Natural killer cell treated with Interleukin-12 subunit alpha and Interleukin-12 subunit beta and Interleukin-15 and Interleukin-18, amount 100 ng/mL, for 72 hours (primary cell): ENCODE data around the gene BCAS3. TPM values are rescaled to one million over a fixed set of nuclear protein-coding genes. Genes with fewer than 3 reads are reported as not detected.
"Not testable (repeated sequence)": the region's sequence is repeated elsewhere in the genome, so short reads cannot be mapped to it uniquely, and the experiment has no call there.

ENCODE experiments used
- ATAC-seq, 2 donors: fragments of 150-1000 bp; cut with Tn5 transposase in 1 of 2; sonication (Bioruptor Pico), chemical (Tn5 transposase) in 1 of 2; 2 replicates each; pipeline ENCODE4 v1.10.0; 2021
- DNase-seq: peaks from one replicate; pipeline ENCODE4 v3.0.0; 2022; ENCODE audit warnings: low spot score
- H3K27ac Mint-ChIP-seq, 2 donors: 1 replicate in 1 of 2; 2 replicates in 1 of 2; pipeline ENCODE4 v1.8.0; 2022; ENCODE audit warnings: mixed read lengths in 2 of 2, mild to moderate bottlenecking in 1 of 2, moderate library complexity in 1 of 2
- H3K27me3 Mint-ChIP-seq, 2 donors: 1 replicate in 1 of 2; 2 replicates in 1 of 2; pipeline ENCODE4 v1.8.0; 2022; ENCODE audit warnings: mixed read lengths in 2 of 2
- H3K36me3 Mint-ChIP-seq: one replicate; pipeline ENCODE4 v1.8.0; 2022; ENCODE audit warnings: mixed read lengths
- H3K4me1 Mint-ChIP-seq, 2 donors: 1 replicate in 1 of 2; 2 replicates in 1 of 2; pipeline ENCODE4 v1.8.0; 2022; ENCODE audit warnings: low read depth in 2 of 2, mixed read lengths in 2 of 2, mild to moderate bottlenecking in 1 of 2
- H3K4me3 Mint-ChIP-seq: one replicate; pipeline ENCODE4 v1.8.0; 2022; ENCODE audit warnings: mixed read lengths
- H3K9me3 Mint-ChIP-seq: 2 replicates; pipeline ENCODE4 v1.8.0; 2022; ENCODE audit warnings: mixed read lengths
- total RNA-seq, 2 donors: library from RNA; stranded (reverse); gene quantifications; one replicate each; pipeline ENCODE4 v1.2.3, GENCODE V29; 2022

BCAS3 gene
- total RNA-seq, 2 donors from 2014 or later = 19.5 to 26.4 TPM

- Mint-ChIP-seq H3K27me3 (no peaks in the 10 kb centered on the region), H3K9me3 (no peaks in the 10 kb centered on the region), H3K27ac (no peak overlapping the region), H3K4me1 (no peaks in the 10 kb centered on the region), H3K4me3 (no peak overlapping the region), H3K36me3 (no peaks in the 10 kb centered on the region)
- ATAC-seq (no peak), DNase-seq (no peak)
Measured at GRCh38 chr17:61011251-61011650, 333.6 kb downstream of the BCAS3 start.

- no peak overlapping the region for H3K27ac Mint-ChIP-seq
- H3K4me1 Mint-ChIP-seq = no peaks in the 10 kb centered on the region
- no peak for DNase-seq
- no peaks in the 10 kb centered on the region for H3K9me3 Mint-ChIP-seq
- H3K4me3 Mint-ChIP-seq = no peak overlapping the region
- no peaks in the 10 kb centered on the region for H3K27me3 Mint-ChIP-seq
- no peaks in the 10 kb centered on the region for H3K36me3 Mint-ChIP-seq
- no peak for ATAC-seq
Measured at GRCh38 chr17:61015966-61016365, 338.3 kb downstream of the BCAS3 start.

- DNase-seq = no peak
- Mint-ChIP-seq H3K4me3 (no peak overlapping the region), H3K4me1 (no peaks in the 10 kb centered on the region), H3K9me3 (no peaks in the 10 kb centered on the region), H3K27me3 (no peaks in the 10 kb centered on the region), H3K27ac (no peak overlapping the region), H3K36me3 (no peaks in the 10 kb centered on the region)
- no peak for ATAC-seq
Measured at GRCh38 chr17:61017317-61018006, 339.8 kb downstream of the BCAS3 start.

GRCh38 chr17:61018938-61019337 is 341.3 kb downstream of the BCAS3 start:
- no peaks in the 10 kb centered on the region for H3K9me3 Mint-ChIP-seq
- no peak overlapping the region for H3K4me3 Mint-ChIP-seq
- H3K36me3 Mint-ChIP-seq = no peaks in the 10 kb centered on the region
- DNase-seq (no peak), ATAC-seq (no peak)
- H3K27ac Mint-ChIP-seq = no peak overlapping the region
- H3K4me1 Mint-ChIP-seq = no peaks in the 10 kb centered on the region
- no peaks in the 10 kb centered on the region for H3K27me3 Mint-ChIP-seq

- H3K27me3 Mint-ChIP-seq = no peaks in the 10 kb centered on the region
- H3K27ac Mint-ChIP-seq = no peak overlapping the region
- H3K36me3 Mint-ChIP-seq = no peaks in the 10 kb centered on the region
- H3K4me1 Mint-ChIP-seq = no peaks in the 10 kb centered on the region
- DNase-seq = no peak
- H3K9me3 Mint-ChIP-seq = no peaks in the 10 kb centered on the region
- H3K4me3 Mint-ChIP-seq = no peak overlapping the region
- no peak for ATAC-seq
Measured at GRCh38 chr17:61023996-61024395, 346.3 kb downstream of the BCAS3 start.

GRCh38 chr17:61026818-61027217 is 349.2 kb downstream of the BCAS3 start:
- Mint-ChIP-seq H3K4me1 (no peaks in the 10 kb centered on the region), H3K9me3 (no peaks in the 10 kb centered on the region), H3K36me3 (no peaks in the 10 kb centered on the region), H3K27ac (no peak overlapping the region), H3K4me3 (no peak overlapping the region), H3K27me3 (no peaks in the 10 kb centered on the region)
- DNase-seq = no peak
- ATAC-seq = no peak

- Mint-ChIP-seq H3K36me3 (no peaks in the 10 kb centered on the region), H3K4me3 (no peak overlapping the region), H3K27me3 (no peaks in the 10 kb centered on the region), H3K27ac (no peak overlapping the region), H3K4me1 (no peaks in the 10 kb centered on the region), H3K9me3 (no peaks in the 10 kb centered on the region)
- ATAC-seq = no peak
- DNase-seq = no peak
Measured at GRCh38 chr17:61029181-61029580, 351.5 kb downstream of the BCAS3 start.

GRCh38 chr17:61040666-61041065 is 363.0 kb downstream of the BCAS3 start:
- DNase-seq = no peak
- Mint-ChIP-seq H3K4me3 (no peak overlapping the region), H3K27ac (no peak overlapping the region), H3K9me3 (no peaks in the 10 kb centered on the region), H3K4me1 (no peaks in the 10 kb centered on the region), H3K27me3 (no peaks in the 10 kb centered on the region), H3K36me3 (peaks cover 9% of the 10 kb centered on the region)
- ATAC-seq = no peak

- not testable (repeated sequence) for H3K9me3 Mint-ChIP-seq, H3K27me3 Mint-ChIP-seq, H3K4me1 Mint-ChIP-seq, H3K36me3 Mint-ChIP-seq, DNase-seq, H3K27ac Mint-ChIP-seq, ATAC-seq, H3K4me3 Mint-ChIP-seq
Measured at GRCh38 chr17:61042348-61042747, 364.7 kb downstream of the BCAS3 start.

GRCh38 chr17:61047515-61047914 is 369.9 kb downstream of the BCAS3 start:
- H3K4me1 Mint-ChIP-seq = peaks cover 11 to 12% of the 10 kb centered on the region in 2 donors
- H3K36me3 Mint-ChIP-seq = no peaks in the 10 kb centered on the region
- no peak overlapping the region for H3K27ac Mint-ChIP-seq
- no peak overlapping the region for H3K4me3 Mint-ChIP-seq
- no peaks in the 10 kb centered on the region for H3K9me3 Mint-ChIP-seq
- H3K27me3 Mint-ChIP-seq = no peaks in the 10 kb centered on the region
- ATAC-seq (no peak), DNase-seq (no peak)

GRCh38 chr17:61048376-61049106 is 370.9 kb downstream of the BCAS3 start:
- no peaks in the 10 kb centered on the region for H3K36me3 Mint-ChIP-seq
- no peak for DNase-seq
- no peaks in the 10 kb centered on the region for H3K27me3 Mint-ChIP-seq
- H3K4me1 Mint-ChIP-seq = peaks cover 11 to 12% of the 10 kb centered on the region in 2 donors
- peak overlapping the region in 1 of 2 donors; percentile 71 for H3K27ac Mint-ChIP-seq
- H3K4me3 Mint-ChIP-seq = peak overlapping the region; percentile 35
- ATAC-seq = peak; percentile 78 to 92
- no peaks in the 10 kb centered on the region for H3K9me3 Mint-ChIP-seq

GRCh38 chr17:61053469-61053868 is 375.8 kb downstream of the BCAS3 start:
- ATAC-seq (no peak), DNase-seq (no peak)
- Mint-ChIP-seq H3K27ac (no peak overlapping the region), H3K36me3 (no peaks in the 10 kb centered on the region), H3K9me3 (no peaks in the 10 kb centered on the region), H3K27me3 (no peaks in the 10 kb centered on the region), H3K4me1 (peaks cover 15 to 21% of the 10 kb centered on the region in 2 donors), H3K4me3 (no peak overlapping the region)

GRCh38 chr17:61054436-61054835 is 376.8 kb downstream of the BCAS3 start:
- no peak overlapping the region for H3K27ac Mint-ChIP-seq
- no peak for ATAC-seq
- H3K36me3 Mint-ChIP-seq = no peaks in the 10 kb centered on the region
- DNase-seq = no peak
- H3K9me3 Mint-ChIP-seq = no peaks in the 10 kb centered on the region
- H3K4me1 Mint-ChIP-seq = peaks cover 10 to 15% of the 10 kb centered on the region in 2 donors
- H3K4me3 Mint-ChIP-seq = no peak overlapping the region
- H3K27me3 Mint-ChIP-seq = no peaks in the 10 kb centered on the region

- H3K9me3 Mint-ChIP-seq = no peaks in the 10 kb centered on the region
- peak overlapping the region; percentile 19 for H3K4me3 Mint-ChIP-seq
- H3K27me3 Mint-ChIP-seq = no peaks in the 10 kb centered on the region
- ATAC-seq (peak; percentile 69 to 84), DNase-seq (no peak)
- H3K27ac Mint-ChIP-seq = peak overlapping the region in 1 of 2 donors; percentile 19
- H3K4me1 Mint-ChIP-seq = peaks cover 13 to 18% of the 10 kb centered on the region in 2 donors
- H3K36me3 Mint-ChIP-seq = no peaks in the 10 kb centered on the region
Measured at GRCh38 chr17:61057257-61057656, 379.6 kb downstream of the BCAS3 start.
